K562 (cell line): ENCODE results near the gene GET3. TPM values are rescaled to one million over a fixed set of nuclear protein-coding genes. Genes with fewer than 3 reads are reported as not detected.

ENCODE experiments used
- ELF1 ChIP-seq: fragments of 200-800 bp; sonication (Bioruptor generic); IDR thresholded peaks from 2 replicates; pipeline ENCODE4 v1.6.1; 2016; ENCODE audit warnings: missing genetic modification characterization, missing compliant biosample characterization
- POLR3G ChIP-seq: IDR thresholded peaks from 2 replicates; pipeline ENCODE4 v1.6.1; 2011; ENCODE audit not compliant: insufficient read length, insufficient replicate concordance; ENCODE audit errors: extremely low read depth
- RBFOX2 ChIP-seq: fragments of 200-400 bp; formaldehyde crosslinking; IDR thresholded peaks from 2 replicates; pipeline ENCODE4 v1.6.1; 2017; ENCODE audit warnings: low read depth, mild to moderate bottlenecking, low read length, moderate library complexity
- TAF9B ChIP-seq: fragments of 450-650 bp; IDR thresholded peaks from 2 replicates; pipeline ENCODE4 v1.6.1; 2018; ENCODE audit warnings: mild to moderate bottlenecking; ENCODE audit not compliant: partially characterized antibody
- polyA plus RNA-seq, 8 experiments: library from polyadenylated mRNA; depleted of rRNA in 4 of 8; stranded (reverse) in 5 of 8; unstranded in 3 of 8; fragments of >200 nt; fragmentation: Nextera tagmentation in 2 of 8; fragmentation: Illumina TruSeq in 1 of 8; extraction: Ambion mirVana in 2 of 8; extraction: Trizol in 1 of 8; gene quantifications; 2 replicates each; pipeline versions ENCODE4 v1.2.1 to v1.2.3, GENCODE V29; 2011 to 2014; ENCODE audit warnings: inconsistent platforms in 1 of 8, missing spikeins in 1 of 8
- total RNA-seq, 7 experiments: library from RNA; depleted of rRNA in 6 of 7; stranded (reverse); fragments of >200 nt in 6 of 7; fragmentation: Illumina TruSeq in 2 of 7; extraction: Trizol in 2 of 7; gene quantifications; 2 replicates each; pipeline versions ENCODE4 v1.2.1 to v1.2.3, GENCODE V29; 2011 to 2021; ENCODE audit warnings: low replicate concordance in 1 of 7
- TF ChIP-seq, protein P1 (sequence below): fragments of 450-650 bp; IDR thresholded peaks from 2 replicates; pipeline ENCODE4 v1.6.1; 2016; ENCODE audit warnings: mild to moderate bottlenecking, moderate library complexity
- TF ChIP-seq, protein P2 (sequence below): IDR thresholded peaks from 2 replicates; pipeline ENCODE4 v1.6.1; 2016; ENCODE audit warnings: missing genetic modification characterization, missing compliant biosample characterization
- TF ChIP-seq, protein P3 (sequence below): sonication (generic); formaldehyde crosslinking; IDR thresholded peaks from 2 replicates; pipeline ENCODE4 v1.8.1; 2022; ENCODE audit warnings: missing genetic modification reagents
- TF ChIP-seq, protein P4 (sequence below): fragments of 250-450 bp; sonication (Bioruptor Pico); IDR thresholded peaks from 2 replicates; pipeline ENCODE4 v1.5.0; 2022; ENCODE audit warnings: mild to moderate bottlenecking

GET3 gene
- total and polyA plus RNA-seq, 9 of the 15 experiments (the other 6 are each of a cell fraction or from before 2014, with no cell fraction given): 8.3 to 83.5 (median 51.8) TPM

DNA sequence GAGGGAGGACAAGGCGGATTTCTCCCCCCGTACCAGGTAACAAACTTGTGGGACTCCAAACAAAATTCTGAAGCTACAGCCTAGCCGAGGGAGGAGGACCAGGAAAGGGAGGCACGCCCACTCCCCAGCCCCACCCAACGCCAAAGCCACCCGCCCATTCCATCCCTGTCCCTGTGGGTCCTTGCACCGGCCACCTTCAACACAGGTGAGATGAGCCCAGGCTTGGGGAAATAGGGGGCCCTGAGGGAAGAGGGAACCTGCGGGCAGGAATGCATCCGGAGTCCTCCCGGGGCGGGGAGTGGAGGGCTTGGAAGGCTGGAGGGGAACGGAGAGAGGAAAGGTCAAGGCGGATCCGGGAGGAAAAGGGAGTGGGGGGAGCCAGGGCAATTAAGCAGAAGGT, 14.3 kb downstream of the GET3 start, which contains the start of gene BEST2 (continued):
- TF ChIP-seq, protein P1, sequence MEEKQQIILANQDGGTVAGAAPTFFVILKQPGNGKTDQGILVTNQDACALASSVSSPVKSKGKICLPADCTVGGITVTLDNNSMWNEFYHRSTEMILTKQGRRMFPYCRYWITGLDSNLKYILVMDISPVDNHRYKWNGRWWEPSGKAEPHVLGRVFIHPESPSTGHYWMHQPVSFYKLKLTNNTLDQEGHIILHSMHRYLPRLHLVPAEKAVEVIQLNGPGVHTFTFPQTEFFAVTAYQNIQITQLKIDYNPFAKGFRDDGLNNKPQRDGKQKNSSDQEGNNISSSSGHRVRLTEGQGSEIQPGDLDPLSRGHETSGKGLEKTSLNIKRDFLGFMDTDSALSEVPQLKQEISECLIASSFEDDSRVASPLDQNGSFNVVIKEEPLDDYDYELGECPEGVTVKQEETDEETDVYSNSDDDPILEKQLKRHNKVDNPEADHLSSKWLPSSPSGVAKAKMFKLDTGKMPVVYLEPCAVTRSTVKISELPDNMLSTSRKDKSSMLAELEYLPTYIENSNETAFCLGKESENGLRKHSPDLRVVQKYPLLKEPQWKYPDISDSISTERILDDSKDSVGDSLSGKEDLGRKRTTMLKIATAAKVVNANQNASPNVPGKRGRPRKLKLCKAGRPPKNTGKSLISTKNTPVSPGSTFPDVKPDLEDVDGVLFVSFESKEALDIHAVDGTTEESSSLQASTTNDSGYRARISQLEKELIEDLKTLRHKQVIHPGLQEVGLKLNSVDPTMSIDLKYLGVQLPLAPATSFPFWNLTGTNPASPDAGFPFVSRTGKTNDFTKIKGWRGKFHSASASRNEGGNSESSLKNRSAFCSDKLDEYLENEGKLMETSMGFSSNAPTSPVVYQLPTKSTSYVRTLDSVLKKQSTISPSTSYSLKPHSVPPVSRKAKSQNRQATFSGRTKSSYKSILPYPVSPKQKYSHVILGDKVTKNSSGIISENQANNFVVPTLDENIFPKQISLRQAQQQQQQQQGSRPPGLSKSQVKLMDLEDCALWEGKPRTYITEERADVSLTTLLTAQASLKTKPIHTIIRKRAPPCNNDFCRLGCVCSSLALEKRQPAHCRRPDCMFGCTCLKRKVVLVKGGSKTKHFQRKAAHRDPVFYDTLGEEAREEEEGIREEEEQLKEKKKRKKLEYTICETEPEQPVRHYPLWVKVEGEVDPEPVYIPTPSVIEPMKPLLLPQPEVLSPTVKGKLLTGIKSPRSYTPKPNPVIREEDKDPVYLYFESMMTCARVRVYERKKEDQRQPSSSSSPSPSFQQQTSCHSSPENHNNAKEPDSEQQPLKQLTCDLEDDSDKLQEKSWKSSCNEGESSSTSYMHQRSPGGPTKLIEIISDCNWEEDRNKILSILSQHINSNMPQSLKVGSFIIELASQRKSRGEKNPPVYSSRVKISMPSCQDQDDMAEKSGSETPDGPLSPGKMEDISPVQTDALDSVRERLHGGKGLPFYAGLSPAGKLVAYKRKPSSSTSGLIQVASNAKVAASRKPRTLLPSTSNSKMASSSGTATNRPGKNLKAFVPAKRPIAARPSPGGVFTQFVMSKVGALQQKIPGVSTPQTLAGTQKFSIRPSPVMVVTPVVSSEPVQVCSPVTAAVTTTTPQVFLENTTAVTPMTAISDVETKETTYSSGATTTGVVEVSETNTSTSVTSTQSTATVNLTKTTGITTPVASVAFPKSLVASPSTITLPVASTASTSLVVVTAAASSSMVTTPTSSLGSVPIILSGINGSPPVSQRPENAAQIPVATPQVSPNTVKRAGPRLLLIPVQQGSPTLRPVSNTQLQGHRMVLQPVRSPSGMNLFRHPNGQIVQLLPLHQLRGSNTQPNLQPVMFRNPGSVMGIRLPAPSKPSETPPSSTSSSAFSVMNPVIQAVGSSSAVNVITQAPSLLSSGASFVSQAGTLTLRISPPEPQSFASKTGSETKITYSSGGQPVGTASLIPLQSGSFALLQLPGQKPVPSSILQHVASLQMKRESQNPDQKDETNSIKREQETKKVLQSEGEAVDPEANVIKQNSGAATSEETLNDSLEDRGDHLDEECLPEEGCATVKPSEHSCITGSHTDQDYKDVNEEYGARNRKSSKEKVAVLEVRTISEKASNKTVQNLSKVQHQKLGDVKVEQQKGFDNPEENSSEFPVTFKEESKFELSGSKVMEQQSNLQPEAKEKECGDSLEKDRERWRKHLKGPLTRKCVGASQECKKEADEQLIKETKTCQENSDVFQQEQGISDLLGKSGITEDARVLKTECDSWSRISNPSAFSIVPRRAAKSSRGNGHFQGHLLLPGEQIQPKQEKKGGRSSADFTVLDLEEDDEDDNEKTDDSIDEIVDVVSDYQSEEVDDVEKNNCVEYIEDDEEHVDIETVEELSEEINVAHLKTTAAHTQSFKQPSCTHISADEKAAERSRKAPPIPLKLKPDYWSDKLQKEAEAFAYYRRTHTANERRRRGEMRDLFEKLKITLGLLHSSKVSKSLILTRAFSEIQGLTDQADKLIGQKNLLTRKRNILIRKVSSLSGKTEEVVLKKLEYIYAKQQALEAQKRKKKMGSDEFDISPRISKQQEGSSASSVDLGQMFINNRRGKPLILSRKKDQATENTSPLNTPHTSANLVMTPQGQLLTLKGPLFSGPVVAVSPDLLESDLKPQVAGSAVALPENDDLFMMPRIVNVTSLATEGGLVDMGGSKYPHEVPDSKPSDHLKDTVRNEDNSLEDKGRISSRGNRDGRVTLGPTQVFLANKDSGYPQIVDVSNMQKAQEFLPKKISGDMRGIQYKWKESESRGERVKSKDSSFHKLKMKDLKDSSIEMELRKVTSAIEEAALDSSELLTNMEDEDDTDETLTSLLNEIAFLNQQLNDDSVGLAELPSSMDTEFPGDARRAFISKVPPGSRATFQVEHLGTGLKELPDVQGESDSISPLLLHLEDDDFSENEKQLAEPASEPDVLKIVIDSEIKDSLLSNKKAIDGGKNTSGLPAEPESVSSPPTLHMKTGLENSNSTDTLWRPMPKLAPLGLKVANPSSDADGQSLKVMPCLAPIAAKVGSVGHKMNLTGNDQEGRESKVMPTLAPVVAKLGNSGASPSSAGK: no peak
- TF ChIP-seq RBFOX2 (no peak), POLR3G (no peak), ELF1 (tag) (no peak), TAF9B (no peak)
- TF ChIP-seq, protein P2, sequence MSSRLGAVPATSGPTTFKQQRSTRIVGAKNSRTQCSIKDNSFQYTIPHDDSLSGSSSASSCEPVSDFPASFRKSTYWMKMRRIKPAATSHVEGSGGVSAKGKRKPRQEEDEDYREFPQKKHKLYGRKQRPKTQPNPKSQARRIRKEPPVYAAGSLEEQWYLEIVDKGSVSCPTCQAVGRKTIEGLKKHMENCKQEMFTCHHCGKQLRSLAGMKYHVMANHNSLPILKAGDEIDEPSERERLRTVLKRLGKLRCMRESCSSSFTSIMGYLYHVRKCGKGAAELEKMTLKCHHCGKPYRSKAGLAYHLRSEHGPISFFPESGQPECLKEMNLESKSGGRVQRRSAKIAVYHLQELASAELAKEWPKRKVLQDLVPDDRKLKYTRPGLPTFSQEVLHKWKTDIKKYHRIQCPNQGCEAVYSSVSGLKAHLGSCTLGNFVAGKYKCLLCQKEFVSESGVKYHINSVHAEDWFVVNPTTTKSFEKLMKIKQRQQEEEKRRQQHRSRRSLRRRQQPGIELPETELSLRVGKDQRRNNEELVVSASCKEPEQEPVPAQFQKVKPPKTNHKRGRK (tag): no peak
- TF ChIP-seq, protein P3, sequence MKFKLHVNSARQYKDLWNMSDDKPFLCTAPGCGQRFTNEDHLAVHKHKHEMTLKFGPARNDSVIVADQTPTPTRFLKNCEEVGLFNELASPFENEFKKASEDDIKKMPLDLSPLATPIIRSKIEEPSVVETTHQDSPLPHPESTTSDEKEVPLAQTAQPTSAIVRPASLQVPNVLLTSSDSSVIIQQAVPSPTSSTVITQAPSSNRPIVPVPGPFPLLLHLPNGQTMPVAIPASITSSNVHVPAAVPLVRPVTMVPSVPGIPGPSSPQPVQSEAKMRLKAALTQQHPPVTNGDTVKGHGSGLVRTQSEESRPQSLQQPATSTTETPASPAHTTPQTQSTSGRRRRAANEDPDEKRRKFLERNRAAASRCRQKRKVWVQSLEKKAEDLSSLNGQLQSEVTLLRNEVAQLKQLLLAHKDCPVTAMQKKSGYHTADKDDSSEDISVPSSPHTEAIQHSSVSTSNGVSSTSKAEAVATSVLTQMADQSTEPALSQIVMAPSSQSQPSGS (CRISPR knock-in tag): no peak
- TF ChIP-seq, protein P4, sequence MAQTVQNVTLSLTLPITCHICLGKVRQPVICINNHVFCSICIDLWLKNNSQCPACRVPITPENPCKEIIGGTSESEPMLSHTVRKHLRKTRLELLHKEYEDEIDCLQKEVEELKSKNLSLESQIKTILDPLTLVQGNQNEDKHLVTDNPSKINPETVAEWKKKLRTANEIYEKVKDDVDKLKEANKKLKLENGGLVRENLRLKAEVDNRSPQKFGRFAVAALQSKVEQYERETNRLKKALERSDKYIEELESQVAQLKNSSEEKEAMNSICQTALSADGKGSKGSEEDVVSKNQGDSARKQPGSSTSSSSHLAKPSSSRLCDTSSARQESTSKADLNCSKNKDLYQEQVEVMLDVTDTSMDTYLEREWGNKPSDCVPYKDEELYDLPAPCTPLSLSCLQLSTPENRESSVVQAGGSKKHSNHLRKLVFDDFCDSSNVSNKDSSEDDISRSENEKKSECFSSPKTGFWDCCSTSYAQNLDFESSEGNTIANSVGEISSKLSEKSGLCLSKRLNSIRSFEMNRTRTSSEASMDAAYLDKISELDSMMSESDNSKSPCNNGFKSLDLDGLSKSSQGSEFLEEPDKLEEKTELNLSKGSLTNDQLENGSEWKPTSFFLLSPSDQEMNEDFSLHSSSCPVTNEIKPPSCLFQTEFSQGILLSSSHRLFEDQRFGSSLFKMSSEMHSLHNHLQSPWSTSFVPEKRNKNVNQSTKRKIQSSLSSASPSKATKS: no peak
